MCF 10A (cell line): ENCODE results near the gene BHMT2. TPM values are rescaled to one million over a fixed set of nuclear protein-coding genes. Genes with fewer than 3 reads are reported as not detected.

Experiments used
- BruUV-seq: library from RNA; stranded (reverse); fragments of 400-500 nt; replicated peaks from 2 replicates; lab custom pipeline; 2021; lab: Mats Ljungman, UMichigan
- CTCF ChIA-PET: fragments of 300-600 bp; sonication (Branson Sonifier 250); formaldehyde crosslinking; extraction: SDS; loops from one replicate; lab custom pipeline; 2021; ENCODE audit warnings: antibody characterized with exemption, inconsistent platforms; lab: Yijun Ruan, JAX
- POLR2A ChIA-PET: fragments of 300-600, 350-650 bp; sonication (Branson Sonifier 250); formaldehyde crosslinking; extraction: SDS; loops from one replicate; lab custom pipeline; 2020; ENCODE audit warnings: antibody characterized with exemption, inconsistent platforms; lab: Yijun Ruan, JAX
- DNase-seq: peaks from one replicate; pipeline ENCODE4 v3.0.0-alpha.2; 2018; ENCODE audit not compliant: unreplicated experiment
- H3K27ac Mint-ChIP-seq: one replicate; pipeline ENCODE4 v1.8.0; 2022; ENCODE audit warnings: mild to moderate bottlenecking, low read depth, mixed read lengths; ENCODE audit not compliant: unreplicated experiment
- H3K27me3 Mint-ChIP-seq: one replicate; pipeline ENCODE4 v1.8.0; 2022; ENCODE audit warnings: mixed read lengths; ENCODE audit not compliant: insufficient read depth, unreplicated experiment
- H3K36me3 Mint-ChIP-seq: one replicate; pipeline ENCODE4 v1.8.0; 2022; ENCODE audit warnings: mild to moderate bottlenecking, moderate library complexity, mixed read lengths; ENCODE audit not compliant: insufficient read depth, unreplicated experiment
- H3K4me1 Mint-ChIP-seq: one replicate; pipeline ENCODE4 v1.8.0; 2022; ENCODE audit warnings: mixed read lengths; ENCODE audit not compliant: insufficient read depth, unreplicated experiment
- H3K4me3 Mint-ChIP-seq: one replicate; pipeline ENCODE4 v1.8.0; 2022; ENCODE audit warnings: mild to moderate bottlenecking, moderate library complexity, mixed read lengths; ENCODE audit not compliant: unreplicated experiment
- H3K9me3 Mint-ChIP-seq: one replicate; pipeline ENCODE4 v1.8.0; 2022; ENCODE audit warnings: mixed read lengths; ENCODE audit not compliant: unreplicated experiment
- intact Hi-C: fragments of 100-400 bp; cut with micrococcal nuclease; formaldehyde crosslinking; loops from 2 replicates; pipeline ENCODE4 v1.14.1; 2022
- total RNA-seq: library from RNA; stranded (reverse); gene quantifications from 2 replicates; pipeline ENCODE4 v1.2.3, GENCODE V29; 2022
- TF ChIP-seq, protein P1 (sequence below): fragments of 200-600 bp; IDR thresholded peaks from one replicate; pipeline ENCODE4 v1.8.0; 2022; ENCODE audit warnings: antibody characterized with exemption, mild to moderate bottlenecking; ENCODE audit not compliant: unreplicated experiment

Gene BHMT2
- total RNA-seq, 1 experiment from 2014 or later: not detected

DNA sequence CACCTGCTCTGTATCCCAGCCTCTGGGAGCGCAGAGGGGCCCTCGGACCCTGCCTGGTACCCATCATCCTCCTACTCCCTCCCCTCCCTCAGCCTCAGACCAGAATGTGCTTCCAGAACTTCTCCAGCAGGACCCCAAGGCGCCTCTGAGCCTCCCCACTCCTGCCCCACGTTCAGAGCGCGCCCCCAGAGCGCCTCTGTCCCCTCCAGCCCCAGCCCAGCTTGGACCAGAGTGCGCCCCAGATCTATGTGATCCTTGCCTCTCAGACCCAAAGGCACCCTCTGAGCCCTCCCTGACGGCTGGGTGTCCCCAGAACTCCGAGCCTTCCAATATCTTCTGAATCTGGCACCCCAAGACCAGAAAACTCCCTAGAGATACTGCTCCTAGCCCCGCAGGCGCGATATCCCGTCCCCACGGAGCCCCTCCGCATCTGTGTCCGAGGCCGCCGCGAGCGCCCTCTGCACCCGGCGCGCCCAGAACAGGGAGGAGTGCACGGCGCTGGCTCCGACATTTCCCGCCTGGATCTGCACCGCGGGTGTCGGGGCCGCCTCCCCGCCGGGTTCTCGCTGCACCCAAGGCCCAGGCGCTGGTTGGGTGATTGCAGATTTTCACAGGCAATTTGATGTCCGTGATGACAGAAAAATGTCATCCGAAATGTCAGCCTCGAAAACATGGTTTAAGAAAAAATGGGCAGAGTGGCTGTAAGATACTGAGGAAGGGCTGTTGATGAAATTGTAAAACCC, 42.6 kb downstream of the BHMT2 start:
- DNase-seq: no peak
- no peaks in the 10 kb centered on the region for H3K27me3 Mint-ChIP-seq
- BruUV-seq: no TSS peak
- TF ChIP-seq, protein P1, sequence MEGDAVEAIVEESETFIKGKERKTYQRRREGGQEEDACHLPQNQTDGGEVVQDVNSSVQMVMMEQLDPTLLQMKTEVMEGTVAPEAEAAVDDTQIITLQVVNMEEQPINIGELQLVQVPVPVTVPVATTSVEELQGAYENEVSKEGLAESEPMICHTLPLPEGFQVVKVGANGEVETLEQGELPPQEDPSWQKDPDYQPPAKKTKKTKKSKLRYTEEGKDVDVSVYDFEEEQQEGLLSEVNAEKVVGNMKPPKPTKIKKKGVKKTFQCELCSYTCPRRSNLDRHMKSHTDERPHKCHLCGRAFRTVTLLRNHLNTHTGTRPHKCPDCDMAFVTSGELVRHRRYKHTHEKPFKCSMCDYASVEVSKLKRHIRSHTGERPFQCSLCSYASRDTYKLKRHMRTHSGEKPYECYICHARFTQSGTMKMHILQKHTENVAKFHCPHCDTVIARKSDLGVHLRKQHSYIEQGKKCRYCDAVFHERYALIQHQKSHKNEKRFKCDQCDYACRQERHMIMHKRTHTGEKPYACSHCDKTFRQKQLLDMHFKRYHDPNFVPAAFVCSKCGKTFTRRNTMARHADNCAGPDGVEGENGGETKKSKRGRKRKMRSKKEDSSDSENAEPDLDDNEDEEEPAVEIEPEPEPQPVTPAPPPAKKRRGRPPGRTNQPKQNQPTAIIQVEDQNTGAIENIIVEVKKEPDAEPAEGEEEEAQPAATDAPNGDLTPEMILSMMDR: no peak
- POLR2A ChIA-PET: interaction anchor here (0.6 kb wide), 1 partner anchor 536 kb away, joined by 3 read pairs; no protein-coding TSS in a partner anchor
- H3K36me3 Mint-ChIP-seq: no peaks in the 10 kb centered on the region
- no peak overlapping the region for H3K27ac Mint-ChIP-seq
- CTCF ChIA-PET: no interaction called here
- no peaks in the 10 kb centered on the region for H3K4me1 Mint-ChIP-seq
- H3K4me3 Mint-ChIP-seq: no peak overlapping the region
- intact Hi-C loops: no loop called here
- H3K9me3 Mint-ChIP-seq: no peaks in the 10 kb centered on the region

DNA sequence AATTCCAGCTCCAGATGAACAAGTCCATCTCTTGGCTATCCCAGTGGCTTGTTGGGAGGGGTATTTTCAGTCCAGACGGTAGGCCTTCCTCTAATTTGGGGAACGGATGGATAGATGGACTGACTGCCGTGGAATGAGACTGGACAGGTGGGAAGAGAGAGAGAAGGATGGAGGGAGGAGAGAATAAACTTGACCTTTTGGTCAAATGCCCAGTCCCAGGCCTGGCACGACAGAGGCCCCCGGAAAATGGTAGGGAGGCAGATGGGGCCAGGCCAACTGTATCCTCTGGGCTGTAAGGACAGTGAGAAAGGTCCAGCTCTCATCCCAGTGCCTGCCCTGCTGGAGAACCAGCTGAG, 43.1 kb downstream of the BHMT2 start:
- intact Hi-C loops: no loop called here
- DNase-seq: no peak
- TF ChIP-seq, protein P1: no peak
- ChIA-PET POLR2A (interaction anchor here (0.6 kb wide), 1 partner anchor 535 kb away, joined by 3 read pairs; no protein-coding TSS in a partner anchor), CTCF (no interaction called here)
- Mint-ChIP-seq H3K27me3 (no peaks in the 10 kb centered on the region), H3K4me1 (no peaks in the 10 kb centered on the region), H3K27ac (no peak overlapping the region), H3K9me3 (no peaks in the 10 kb centered on the region), H3K4me3 (no peak overlapping the region), H3K36me3 (no peaks in the 10 kb centered on the region)
- BruUV-seq: no TSS peak

DNA sequence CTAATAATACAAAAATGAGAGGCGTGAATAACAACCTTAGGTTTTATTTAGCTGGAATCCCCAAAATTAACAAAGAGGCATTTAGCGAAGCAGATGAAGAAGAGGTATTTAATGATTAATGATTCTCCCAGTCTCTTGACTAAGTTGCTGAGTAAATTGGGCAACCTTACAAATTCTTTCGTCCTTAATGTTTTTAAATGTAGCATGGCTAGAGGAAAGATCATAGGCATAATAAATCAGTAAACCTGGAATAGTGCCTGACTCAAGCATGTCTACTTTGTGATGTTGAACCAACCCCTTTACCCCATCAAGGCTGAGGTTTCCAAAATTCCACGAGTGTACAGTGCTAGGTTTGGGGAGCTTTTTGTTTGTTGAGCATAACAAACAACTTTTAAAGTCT, 49.9 kb downstream of the BHMT2 start:
- CTCF ChIA-PET: interaction anchor here (3.2 kb wide), 1 partner anchor 95 kb away, joined by 18 read pairs; no protein-coding TSS in a partner anchor

DNA sequence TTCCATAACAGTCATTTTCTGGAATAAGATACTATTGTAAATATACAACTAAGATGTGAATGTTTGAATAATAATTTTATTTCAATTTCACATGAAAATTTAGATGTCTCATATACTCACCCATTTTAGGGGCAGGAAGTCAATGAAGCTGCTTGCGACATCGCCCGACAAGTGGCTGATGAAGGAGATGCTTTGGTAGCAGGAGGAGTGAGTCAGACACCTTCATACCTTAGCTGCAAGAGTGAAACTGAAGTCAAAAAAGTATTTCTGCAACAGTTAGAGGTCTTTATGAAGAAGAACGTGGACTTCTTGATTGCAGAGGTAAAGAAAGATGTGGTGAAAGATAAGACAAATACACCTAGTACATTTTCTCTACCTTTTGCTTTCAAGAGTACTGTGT, 50.7 kb downstream of the BHMT2 start:
- no peaks in the 10 kb centered on the region for H3K27me3 Mint-ChIP-seq
- peaks cover 7% of the 10 kb centered on the region for H3K36me3 Mint-ChIP-seq
- H3K4me3 Mint-ChIP-seq: no peak overlapping the region
- peaks cover 5% of the 10 kb centered on the region for H3K4me1 Mint-ChIP-seq
- no TSS peak for BruUV-seq
- ChIA-PET POLR2A (no interaction called here), CTCF (interaction anchor here (3.2 kb wide), 1 partner anchor 95 kb away, joined by 18 read pairs; no protein-coding TSS in a partner anchor)
- H3K9me3 Mint-ChIP-seq: no peaks in the 10 kb centered on the region
- peak; percentile 69 for DNase-seq
- TF ChIP-seq, protein P1: no peak
- intact Hi-C loops: no loop called here
- H3K27ac Mint-ChIP-seq: no peak overlapping the region

More for the DNA sequence above, 49.9 kb downstream of the BHMT2 start:
- no peak for DNase-seq
- TF ChIP-seq, protein P1: no peak
- BruUV-seq: no TSS peak
- Mint-ChIP-seq H3K27ac (no peak overlapping the region), H3K4me3 (no peak overlapping the region), H3K36me3 (peaks cover 7% of the 10 kb centered on the region), H3K27me3 (no peaks in the 10 kb centered on the region), H3K4me1 (peaks cover 5% of the 10 kb centered on the region), H3K9me3 (no peaks in the 10 kb centered on the region)
- POLR2A ChIA-PET: no interaction called here
- intact Hi-C loops: no loop called here
